ENCODE measurements around the gene RFPL2.
A peak's percentile ranks its signal among the peaks of the same experiment; 100 is the strongest.

RFPL2 gene

GRCh38 chr22:32204856-32205722, at the start of gene RFPL2:
TSS of gene RFPL2 (minus strand) at chr22:32205073. CDS start at chr22:32202451, 2,622 bp downstream.
- ATAC-seq (ENCODE audit: low read depth) (peak; percentile 83), DNase-seq (ENCODE audit: low spot score) (no peak)
- H3K27ac ChIP-seq (ENCODE audit: poor library complexity, severe bottlenecking) = no peak within 1 kb of the TSS
- H3K4me1 ChIP-seq (ENCODE audit: insufficient read depth, poor library complexity, severe bottlenecking) = peaks cover 3% of the 10 kb centered on the region
- H3K9me3 ChIP-seq (ENCODE audit: severe bottlenecking) = no peaks in the 10 kb centered on the region
- H3K36me3 ChIP-seq (ENCODE audit: low read depth) = no peaks in the 10 kb centered on the region
- peaks cover 8% of the 10 kb centered on the region for H3K27me3 ChIP-seq (ENCODE audit: insufficient read depth, poor library complexity, severe bottlenecking)
- H3K4me3 ChIP-seq (ENCODE audit: severe bottlenecking) = peak within 1 kb of the TSS; percentile 32
- TF ChIP-seq CTCF (IDR thresholded peaks at IDR 0.05; ENCODE audit: poor library complexity, severe bottlenecking) = peak; percentile 6

- Histone ChIP-seq H3K9me3 (ENCODE audit: severe bottlenecking) (no peaks in the 10 kb centered on the region), H3K36me3 (ENCODE audit: low read depth) (no peaks in the 10 kb centered on the region), H3K4me1 (ENCODE audit: insufficient read depth, poor library complexity, severe bottlenecking) (no peaks in the 10 kb centered on the region), H3K27ac (ENCODE audit: poor library complexity, severe bottlenecking) (no peak overlapping the region), H3K4me3 (ENCODE audit: severe bottlenecking) (no peak overlapping the region), H3K27me3 (ENCODE audit: insufficient read depth, poor library complexity, severe bottlenecking) (no peaks in the 10 kb centered on the region)
- ATAC-seq (ENCODE audit: low read depth) (no peak), DNase-seq (ENCODE audit: low spot score) (no peak)
- TF ChIP-seq CTCF (IDR thresholded peaks at IDR 0.05; ENCODE audit: poor library complexity, severe bottlenecking) = no peak
These were observed 44.4 kb upstream of the RFPL2 start for GRCh38 chr22:32249231-32249630.

GRCh38 chr22:32248276-32248675, 43.4 kb upstream of the RFPL2 start:
- ATAC-seq (ENCODE audit: low read depth) (no peak), DNase-seq (ENCODE audit: low spot score) (no peak)
- no peak for TF ChIP-seq CTCF (IDR thresholded peaks at IDR 0.05; ENCODE audit: poor library complexity, severe bottlenecking)
- no peaks in the 10 kb centered on the region for H3K9me3 ChIP-seq (ENCODE audit: severe bottlenecking)
- no peaks in the 10 kb centered on the region for H3K27me3 ChIP-seq (ENCODE audit: insufficient read depth, poor library complexity, severe bottlenecking)
- H3K4me1 ChIP-seq (ENCODE audit: insufficient read depth, poor library complexity, severe bottlenecking) = no peaks in the 10 kb centered on the region
- H3K4me3 ChIP-seq (ENCODE audit: severe bottlenecking) = no peak overlapping the region
- H3K27ac ChIP-seq (ENCODE audit: poor library complexity, severe bottlenecking) = no peak overlapping the region
- H3K36me3 ChIP-seq (ENCODE audit: low read depth) = no peaks in the 10 kb centered on the region

GRCh38 chr22:32246166-32246565, 41.3 kb upstream of the RFPL2 start:
- Histone ChIP-seq H3K27ac (ENCODE audit: poor library complexity, severe bottlenecking) (no peak overlapping the region), H3K4me3 (ENCODE audit: severe bottlenecking) (no peak overlapping the region), H3K9me3 (ENCODE audit: severe bottlenecking) (no peaks in the 10 kb centered on the region), H3K4me1 (ENCODE audit: insufficient read depth, poor library complexity, severe bottlenecking) (no peaks in the 10 kb centered on the region), H3K27me3 (ENCODE audit: insufficient read depth, poor library complexity, severe bottlenecking) (no peaks in the 10 kb centered on the region), H3K36me3 (ENCODE audit: low read depth) (no peaks in the 10 kb centered on the region)
- TF ChIP-seq CTCF (IDR thresholded peaks at IDR 0.05; ENCODE audit: poor library complexity, severe bottlenecking) = no peak
- DNase-seq (ENCODE audit: low spot score) = no peak
- no peak for ATAC-seq (ENCODE audit: low read depth)

- H3K27me3 ChIP-seq (ENCODE audit: insufficient read depth, poor library complexity, severe bottlenecking) = no peaks in the 10 kb centered on the region
- TF ChIP-seq CTCF (IDR thresholded peaks at IDR 0.05; ENCODE audit: poor library complexity, severe bottlenecking) = no peak
- no peaks in the 10 kb centered on the region for H3K36me3 ChIP-seq (ENCODE audit: low read depth)
- no peaks in the 10 kb centered on the region for H3K4me1 ChIP-seq (ENCODE audit: insufficient read depth, poor library complexity, severe bottlenecking)
- DNase-seq (ENCODE audit: low spot score) (no peak), ATAC-seq (ENCODE audit: low read depth) (no peak)
- H3K9me3 ChIP-seq (ENCODE audit: severe bottlenecking) = no peaks in the 10 kb centered on the region
- no peak overlapping the region for H3K4me3 ChIP-seq (ENCODE audit: severe bottlenecking)
- no peak overlapping the region for H3K27ac ChIP-seq (ENCODE audit: poor library complexity, severe bottlenecking)
These were observed 40.2 kb upstream of the RFPL2 start for GRCh38 chr22:32245042-32245441.

All from RWPE2 (cell line).